GM19372 (cell line): ENCODE data around the gene LRRC51.

Experiments used
- ATAC-seq: cut with Tn5 transposase; IDR thresholded peaks from one replicate; pipeline ENCODE4 v1.9.1; 2021; ENCODE audit warnings: mild to moderate bottlenecking, low read depth, moderate library complexity; ENCODE audit not compliant: unreplicated experiment

The LRRC51 gene

GRCh38 chr11:72080326-72081183, at the start of gene LRRC51, which contains the start of gene NUMA1:
LRRC51 (plus strand) TSS chr11:72080850; CDS start chr11:72089084, 8,234 bp downstream.
NUMA1 (minus strand) TSS chr11:72080542; CDS start chr11:72035943, 44,599 bp downstream.
- ATAC-seq: peak; percentile 94

- ATAC-seq: no peak
Observed at GRCh38 chr11:72036687-72037086, 44.0 kb upstream of the LRRC51 start.

- no peak for ATAC-seq
Observed at GRCh38 chr11:72037554-72038311, 42.9 kb upstream of the LRRC51 start.

GRCh38 chr11:72038491-72038890, 42.2 kb upstream of the LRRC51 start:
- no peak for ATAC-seq

- no peak for ATAC-seq
Observed at GRCh38 chr11:72039031-72039855, 41.4 kb upstream of the LRRC51 start.

- ATAC-seq: no peak
Observed at GRCh38 chr11:72039856-72040401, 40.7 kb upstream of the LRRC51 start.

GRCh38 chr11:72040491-72041363, 39.9 kb upstream of the LRRC51 start:
- no peak for ATAC-seq

- ATAC-seq: no peak
Observed at GRCh38 chr11:72041364-72042063, 39.1 kb upstream of the LRRC51 start.

- no peak for ATAC-seq
Observed at GRCh38 chr11:72042064-72042745, 38.4 kb upstream of the LRRC51 start.

- ATAC-seq: no peak
Observed at GRCh38 chr11:72045849-72046248, 34.8 kb upstream of the LRRC51 start.

GRCh38 chr11:72048766-72049460, 31.7 kb upstream of the LRRC51 start:
- ATAC-seq: no peak

GRCh38 chr11:72058416-72059034, 22.1 kb upstream of the LRRC51 start:
- ATAC-seq: no peak

GRCh38 chr11:72061739-72062396, 18.8 kb upstream of the LRRC51 start:
- no peak for ATAC-seq

- no peak for ATAC-seq
Observed at GRCh38 chr11:72066855-72067254, 13.8 kb upstream of the LRRC51 start.

GRCh38 chr11:72067266-72067665, 13.4 kb upstream of the LRRC51 start:
- no peak for ATAC-seq

GRCh38 chr11:72067676-72068075, 13.0 kb upstream of the LRRC51 start:
- ATAC-seq: no peak

GRCh38 chr11:72069200-72069599, 11.4 kb upstream of the LRRC51 start:
- no peak for ATAC-seq
